MM.1S (cell line): ENCODE results near the gene IMMP2L.

Source experiments
- CTCF ChIP-seq: fragments of 300-600 bp; sonication (generic); IDR thresholded peaks from 2 replicates; pipeline ENCODE4 v1.5.1; 2016; ENCODE audit warnings: antibody characterized with exemption, low read length, mixed read lengths
- EZH2 ChIP-seq: fragments of 300-600 bp; sonication (generic); optimal IDR thresholded peaks from 2 replicates; pipeline ENCODE3; 2017; ENCODE audit warnings: low read depth, mild to moderate bottlenecking, antibody characterized with exemption, low read length, mixed read lengths

- TF ChIP-seq CTCF (no peak), EZH2 (no peak)
These were observed 653.2 kb downstream of the IMMP2L start for GRCh38 chr7:110909117-110909516.
